A673 (cell line): ENCODE data around the gene FARP2. TPM values are rescaled to one million over a fixed set of nuclear protein-coding genes. Genes with fewer than 3 reads are reported as not detected.

ENCODE experiments used
- BruUV-seq: library from RNA; stranded (reverse); fragments of 400-500 nt; replicated peaks from 2 replicates; lab custom pipeline; 2021; lab: Mats Ljungman, UMichigan
- CTCF ChIA-PET: fragments of 300-600 bp; sonication (Branson Sonifier 250); formaldehyde crosslinking; loops from one replicate; lab custom pipeline; 2022; ENCODE audit warnings: antibody characterized with exemption; lab: Charles Lee
- POLR2A ChIA-PET: fragments of 300-600 bp; sonication (Branson Sonifier 250); formaldehyde crosslinking; loops from one replicate; lab custom pipeline; 2022; ENCODE audit warnings: antibody characterized with exemption; ENCODE audit not compliant: low non-redundant PET; lab: Charles Lee
- DNase-seq: peaks from one replicate; pipeline ENCODE4 v3.0.0-alpha.2; 2015; ENCODE audit warnings: low spot score
- H3K27ac ChIP-seq: fragments of 200-600 bp; sonication (generic); 2 replicates; pipeline ENCODE4 v1.5.1; 2016; ENCODE audit warnings: mixed run types, low read depth, mild to moderate bottlenecking, mixed read lengths, antibody characterized with exemption, low read length; ENCODE audit not compliant: poor library complexity, severe bottlenecking
- H3K27me3 ChIP-seq: fragments of 200-600 bp; sonication (generic); replicated peaks from 2 replicates; pipeline ENCODE4 v1.6.1; 2017; ENCODE audit warnings: mixed run types, low read depth, mild to moderate bottlenecking, mixed read lengths, antibody characterized with exemption, low read length; ENCODE audit not compliant: insufficient read depth, poor library complexity
- H3K36me3 ChIP-seq: fragments of 200-600 bp; sonication (generic); 2 replicates; pipeline ENCODE4 v1.6.1; 2016; ENCODE audit warnings: mixed run types, mild to moderate bottlenecking, mixed read lengths, antibody characterized with exemption, low read length; ENCODE audit not compliant: insufficient read depth, poor library complexity, severe bottlenecking
- H3K4me1 ChIP-seq: fragments of 200-600 bp; sonication (generic); 2 replicates; pipeline ENCODE4 v1.6.1; 2017; ENCODE audit warnings: mixed run types, mild to moderate bottlenecking, mixed read lengths, antibody characterized with exemption, low read length; ENCODE audit not compliant: insufficient read depth, poor library complexity, severe bottlenecking
- H3K4me3 ChIP-seq: fragments of 200-600 bp; sonication (generic); 2 replicates; pipeline ENCODE4 v1.5.1; 2016; ENCODE audit warnings: low read depth, mixed run types, mild to moderate bottlenecking, mixed read lengths, low read length; ENCODE audit not compliant: poor library complexity, severe bottlenecking
- H3K9me3 ChIP-seq: fragments of 200-600 bp; sonication (generic); 2 replicates; pipeline ENCODE4 v1.6.1; 2016; ENCODE audit warnings: mixed run types, low read depth, mild to moderate bottlenecking, mixed read lengths, antibody characterized with exemption, low read length; ENCODE audit not compliant: poor library complexity, severe bottlenecking
- CTCF ChIP-seq: fragments of 300-800, 200-600 bp; sonication (generic); conservative IDR thresholded peaks from 2 replicates; pipeline ENCODE4 v1.5.1; 2017; ENCODE audit warnings: low read depth, mild to moderate bottlenecking, antibody characterized with exemption, low read length, moderate library complexity, mixed read lengths
- EZH2 ChIP-seq: fragments of 200-600 bp; sonication (generic); IDR thresholded peaks from 2 replicates; pipeline ENCODE4 v1.6.1; 2017; ENCODE audit warnings: borderline replicate concordance, low read depth, mild to moderate bottlenecking, mixed read lengths, antibody characterized with exemption, low read length; ENCODE audit not compliant: poor library complexity, severe bottlenecking
- intact Hi-C: fragments of 100-400 bp; cut with micrococcal nuclease; formaldehyde crosslinking; loops from one replicate; pipeline ENCODE4 v1.10.0; 2022; ENCODE audit not compliant: unreplicated experiment
- total RNA-seq: library from RNA; stranded (reverse); gene quantifications from 2 replicates; pipeline ENCODE4 v1.2.3, GENCODE V29; 2021

Gene FARP2
- total RNA-seq, 1 experiment from 2014 or later, result 53.3 TPM

GRCh38 chr2:241315093-241315878 lies 40.8 kb upstream of the FARP2 start, which contains the start of gene HDLBP:
Gene HDLBP (minus strand): TSS chr2:241315672. CDS start chr2:241266869, 48,803 bp downstream.
- peak within 1 kb of the TSS; percentile 71 for H3K4me3 ChIP-seq
- DNase-seq, result peak; percentile 99
- peaks cover 40% of the 10 kb centered on the region for H3K4me1 ChIP-seq
- H3K36me3 ChIP-seq, result peaks cover 3% of the 10 kb centered on the region
- H3K9me3 ChIP-seq, result no peaks in the 10 kb centered on the region
- CTCF ChIA-PET, result interaction anchor here (0.5 kb wide), 1 partner anchor 563 kb away, joined by 12 read pairs; no protein-coding TSS in a partner anchor
- H3K27ac ChIP-seq, result peak within 1 kb of the TSS; percentile 99
- TF ChIP-seq CTCF (peak; percentile 80), EZH2 (no peak)
- no peaks in the 10 kb centered on the region for H3K27me3 ChIP-seq
- POLR2A ChIA-PET, result no interaction called here
- intact Hi-C loops, result loop anchor here (2.0 kb wide), 1 partner anchor 40 kb away; no protein-coding TSS in a partner anchor
- no TSS peak for BruUV-seq

GRCh38 chr2:241315879-241316631 lies 40.0 kb upstream of the FARP2 start, which contains the start of gene SEPTIN2:
Gene SEPTIN2 (plus strand): TSS chr2:241315925. CDS start chr2:241324233, 8,308 bp downstream.
- DNase-seq, result no peak
- TF ChIP-seq EZH2 (no peak), CTCF (no peak)
- H3K4me3 ChIP-seq, result peak within 1 kb of the TSS; percentile 71

GRCh38 chr2:241316825-241317224 lies 39.3 kb upstream of the FARP2 start:
- H3K27ac ChIP-seq, result peak overlapping the region; percentile 99
- no peaks in the 10 kb centered on the region for H3K9me3 ChIP-seq
- ChIA-PET POLR2A (no interaction called here), CTCF (no interaction called here)
- DNase-seq, result no peak
- peaks cover 8% of the 10 kb centered on the region for H3K36me3 ChIP-seq
- BruUV-seq, result no TSS peak
- intact Hi-C loops, result no loop called here
- peak overlapping the region; percentile 71 for H3K4me3 ChIP-seq
- H3K27me3 ChIP-seq, result no peaks in the 10 kb centered on the region
- H3K4me1 ChIP-seq, result peaks cover 50% of the 10 kb centered on the region
- no peak for TF ChIP-seq EZH2
- no peak for TF ChIP-seq CTCF

More at GRCh38 chr2:241315879-241316631, 40.0 kb upstream of the FARP2 start, which contains the start of gene SEPTIN2:
- Histone ChIP-seq H3K27me3 (no peaks in the 10 kb centered on the region), H3K27ac (peak within 1 kb of the TSS; percentile 99), H3K4me1 (peaks cover 44% of the 10 kb centered on the region), H3K9me3 (no peaks in the 10 kb centered on the region), H3K36me3 (peaks cover 3% of the 10 kb centered on the region)
- intact Hi-C loops, result loop anchor here (2.0 kb wide), 1 partner anchor 39 kb away; no protein-coding TSS in a partner anchor
- no TSS peak for BruUV-seq
- ChIA-PET POLR2A (no interaction called here), CTCF (no interaction called here)
